Loucy (cell line): ENCODE data around the gene NRIP3.

ENCODE experiments used
- EZH2phosphoT487 ChIP-seq: fragments of 200-600 bp; IDR thresholded peaks from 2 replicates; pipeline ENCODE4 v1.6.1; 2018; ENCODE audit warnings: antibody characterized with exemption, mild to moderate bottlenecking, moderate library complexity, borderline replicate concordance
- TF ChIP-seq, protein P1 (sequence below): fragments of 200-600 bp; sonication (generic); conservative IDR thresholded peaks from 2 replicates; pipeline ENCODE4 v1.5.1; 2014; ENCODE audit warnings: mild to moderate bottlenecking, antibody characterized with exemption, low read length

DNA sequence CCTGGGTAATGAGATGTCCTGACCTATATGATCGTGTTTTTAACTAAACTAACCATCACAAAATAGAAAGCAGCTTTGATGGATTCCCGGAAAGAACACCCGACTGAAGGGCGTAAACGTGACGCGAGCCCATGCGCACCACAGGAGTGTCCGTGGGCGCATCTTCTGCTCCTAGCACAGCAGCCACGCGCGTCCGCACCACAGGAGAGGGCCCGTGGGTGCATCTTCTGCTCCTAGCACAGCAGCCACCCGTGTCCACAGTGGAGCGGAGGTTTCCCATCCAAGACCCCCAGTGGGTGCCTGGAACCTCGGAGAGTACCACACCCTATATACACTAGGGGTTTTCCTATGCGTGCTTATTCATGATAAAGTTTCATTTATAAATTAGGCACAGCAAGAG lies 36.1 kb upstream of the NRIP3 start:
- TF ChIP-seq EZH2phosphoT487 = no peak
- TF ChIP-seq, protein P1, sequence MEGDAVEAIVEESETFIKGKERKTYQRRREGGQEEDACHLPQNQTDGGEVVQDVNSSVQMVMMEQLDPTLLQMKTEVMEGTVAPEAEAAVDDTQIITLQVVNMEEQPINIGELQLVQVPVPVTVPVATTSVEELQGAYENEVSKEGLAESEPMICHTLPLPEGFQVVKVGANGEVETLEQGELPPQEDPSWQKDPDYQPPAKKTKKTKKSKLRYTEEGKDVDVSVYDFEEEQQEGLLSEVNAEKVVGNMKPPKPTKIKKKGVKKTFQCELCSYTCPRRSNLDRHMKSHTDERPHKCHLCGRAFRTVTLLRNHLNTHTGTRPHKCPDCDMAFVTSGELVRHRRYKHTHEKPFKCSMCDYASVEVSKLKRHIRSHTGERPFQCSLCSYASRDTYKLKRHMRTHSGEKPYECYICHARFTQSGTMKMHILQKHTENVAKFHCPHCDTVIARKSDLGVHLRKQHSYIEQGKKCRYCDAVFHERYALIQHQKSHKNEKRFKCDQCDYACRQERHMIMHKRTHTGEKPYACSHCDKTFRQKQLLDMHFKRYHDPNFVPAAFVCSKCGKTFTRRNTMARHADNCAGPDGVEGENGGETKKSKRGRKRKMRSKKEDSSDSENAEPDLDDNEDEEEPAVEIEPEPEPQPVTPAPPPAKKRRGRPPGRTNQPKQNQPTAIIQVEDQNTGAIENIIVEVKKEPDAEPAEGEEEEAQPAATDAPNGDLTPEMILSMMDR = no peak
